A549 (cell line): ENCODE data around the gene SP110.

Source experiments
- CHD2 ChIP-seq: fragments of 150-350 bp; IDR thresholded peaks from 2 replicates; pipeline ENCODE4 v1.6.1; 2014; ENCODE audit warnings: low read length; ENCODE audit not compliant: partially characterized antibody
- CTCF ChIP-seq: fragments of >200 bp; sonication (Bioruptor Twin); formaldehyde crosslinking; IDR thresholded peaks from 3 replicates; pipeline ENCODE4 v1.5.1; 2016
- EHF ChIP-seq: fragments of 250-450 bp; sonication (Bioruptor Pico); IDR thresholded peaks from 2 replicates; pipeline ENCODE4 v1.5.0; 2020; ENCODE audit warnings: mild to moderate bottlenecking
- EP300 ChIP-seq, 2 experiments: fragments of >200 bp; sonication (Bioruptor Twin); formaldehyde crosslinking; IDR thresholded peaks; 2 replicates in 1 of 2; 3 replicates in 1 of 2; pipeline ENCODE4 v1.6.1; 2016 to 2017
- HDAC2 ChIP-seq: fragments of 200-600 bp; sonication (generic); IDR thresholded peaks from 2 replicates; pipeline ENCODE4 v1.6.1; 2016
- HMGXB4 ChIP-seq: fragments of 250-450 bp; sonication (Bioruptor Pico); IDR thresholded peaks from 2 replicates; pipeline ENCODE4 v1.5.0; 2021; ENCODE audit warnings: mild to moderate bottlenecking, moderate library complexity, borderline replicate concordance
- KDM1A ChIP-seq: fragments of 200-600 bp; sonication (generic); IDR thresholded peaks from 2 replicates; pipeline ENCODE4 v1.6.1; 2016; ENCODE audit warnings: low read depth, mild to moderate bottlenecking
- POLR2A ChIP-seq: IDR thresholded peaks from 2 replicates; pipeline ENCODE4 v1.6.1; 2012; ENCODE audit warnings: mild to moderate bottlenecking, low read length
- RFX5 ChIP-seq: fragments of 450-650 bp; IDR thresholded peaks from 2 replicates; pipeline ENCODE4 v1.7.1; 2014; ENCODE audit warnings: antibody characterized with exemption, mild to moderate bottlenecking, moderate library complexity
- SMC3 ChIP-seq: fragments of >200 bp; sonication (Bioruptor Twin); formaldehyde crosslinking; IDR thresholded peaks from 3 replicates; pipeline ENCODE4 v1.6.1; 2018; ENCODE audit warnings: inconsistent platforms

DNA sequence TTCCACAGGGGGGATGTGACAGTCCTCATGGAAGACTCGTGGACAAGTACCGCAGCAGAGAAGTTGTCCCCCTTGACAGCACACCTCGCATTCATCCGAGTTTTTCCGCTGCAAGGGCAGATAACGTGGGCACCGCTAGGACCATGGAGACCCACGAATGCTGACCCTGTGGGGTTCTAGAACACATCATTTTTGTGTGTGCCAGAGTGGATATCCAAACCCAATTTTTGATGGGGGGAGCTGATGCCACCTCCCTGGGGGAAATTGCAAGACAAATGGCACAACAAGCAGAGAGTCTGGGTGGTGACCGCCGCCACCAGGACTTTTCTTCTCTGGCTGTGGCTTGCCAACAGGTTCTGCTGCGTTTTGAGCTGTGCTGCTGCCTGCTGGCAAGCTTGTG, 46.9 kb downstream of the SP110 start:
- TF ChIP-seq EP300 (IDR thresholded peaks at IDR 0.05) (no peak), CTCF (no peak), SMC3 (no peak), CHD2 (no peak), EHF (no peak), POLR2A (no peak), KDM1A (no peak), HMGXB4 (CRISPR knock-in tag) (no peak), HDAC2 (no peak), RFX5 (no peak)
